Adipocyte (in vitro differentiated cells): ENCODE results near the gene ESYT2.

Experiments
- DNase-seq: peaks from one replicate; pipeline ENCODE4 v3.0.0-alpha.2; 2015; ENCODE audit warnings: low read depth
- H3K27me3 ChIP-seq: replicated peaks from 2 replicates; pipeline ENCODE4 v1.7.0; 2013; ENCODE audit warnings: mild to moderate bottlenecking, low read length, moderate library complexity; ENCODE audit not compliant: control insufficient read depth, insufficient read depth
- H3K36me3 ChIP-seq: 2 replicates; pipeline ENCODE4 v1.7.0; 2013; ENCODE audit warnings: low read length, mild to moderate bottlenecking, moderate library complexity; ENCODE audit not compliant: control insufficient read depth, insufficient read depth, severe bottlenecking
- H3K4me1 ChIP-seq: 2 replicates; pipeline ENCODE4 v1.7.0; 2013; ENCODE audit warnings: mild to moderate bottlenecking, low read length, moderate library complexity; ENCODE audit not compliant: control insufficient read depth, insufficient read depth
- H3K4me3 ChIP-seq: 2 replicates; pipeline ENCODE4 v1.7.0; 2013; ENCODE audit warnings: mild to moderate bottlenecking, low read length, moderate library complexity
- H3K9ac ChIP-seq: 2 replicates; pipeline ENCODE4 v1.7.0; 2013; ENCODE audit warnings: mild to moderate bottlenecking, low read length, moderate library complexity
- H3K9me3 ChIP-seq: 2 replicates; pipeline ENCODE4 v1.7.0; 2013; ENCODE audit warnings: mild to moderate bottlenecking, low read length, moderate library complexity; ENCODE audit not compliant: control insufficient read depth

ESYT2 gene

GRCh38 chr7:158774952-158775351, 54.4 kb downstream of the ESYT2 start:
- H3K4me1 ChIP-seq: peaks cover 3% of the 10 kb centered on the region
- no peak overlapping the region for H3K4me3 ChIP-seq
- H3K9me3 ChIP-seq: no peaks in the 10 kb centered on the region
- H3K9ac ChIP-seq: no peak overlapping the region
- H3K36me3 ChIP-seq: peaks cover 40% of the 10 kb centered on the region
- DNase-seq: peak; percentile 48
- H3K27me3 ChIP-seq: no peaks in the 10 kb centered on the region

DNA sequence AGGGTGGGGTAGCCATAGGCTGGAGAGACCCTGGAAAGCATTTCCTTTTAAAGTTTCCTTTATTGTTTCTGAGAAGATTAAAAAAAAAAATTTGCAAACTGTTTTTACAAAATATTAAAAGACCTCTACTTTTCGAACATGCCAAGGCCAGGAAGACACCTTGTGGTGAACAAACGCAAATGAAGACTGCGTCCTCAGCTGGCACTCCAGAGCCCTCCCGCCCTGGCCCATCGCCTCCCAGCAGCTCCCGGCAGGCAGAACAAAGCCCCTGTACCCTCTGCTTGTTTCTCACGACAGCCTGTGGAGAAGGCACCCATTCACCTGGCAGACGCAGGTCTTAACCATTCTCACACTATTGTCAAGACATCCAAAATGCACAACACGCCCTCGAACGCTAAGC, 56.4 kb downstream of the ESYT2 start:
- Histone ChIP-seq H3K9me3 (no peaks in the 10 kb centered on the region), H3K36me3 (peaks cover 39% of the 10 kb centered on the region), H3K27me3 (no peaks in the 10 kb centered on the region), H3K4me1 (peaks cover 3% of the 10 kb centered on the region), H3K9ac (no peak overlapping the region), H3K4me3 (no peak overlapping the region)
- no peak for DNase-seq

DNA sequence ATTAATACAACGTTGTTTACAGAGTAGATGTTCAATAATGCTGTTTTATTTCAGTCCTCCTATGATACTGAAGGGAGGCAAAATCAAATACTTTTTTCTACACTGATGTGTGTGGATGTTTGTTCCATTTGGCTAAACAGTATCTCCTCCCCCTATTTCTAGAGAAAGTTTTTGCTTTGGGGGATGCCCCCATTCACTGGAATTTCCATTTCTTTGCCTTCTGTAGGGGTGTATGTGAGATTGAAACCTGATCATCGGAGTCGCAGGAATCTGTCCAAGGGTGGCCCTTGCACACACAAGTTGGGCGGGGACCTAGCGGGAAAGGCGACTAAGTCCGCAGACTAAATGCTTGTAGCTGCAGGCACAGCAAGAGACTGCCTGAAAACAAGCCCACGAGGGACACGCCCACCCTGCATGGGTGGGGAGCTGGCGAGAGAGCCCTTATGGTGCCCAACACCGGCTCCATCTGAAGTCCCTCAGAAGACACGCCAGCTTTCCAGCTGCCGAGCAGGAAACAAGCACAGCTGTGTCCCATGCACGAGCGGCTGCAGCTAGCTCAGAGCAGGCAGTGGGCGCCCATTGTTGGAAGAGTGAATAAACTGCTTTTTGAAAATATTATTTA, 58.0 kb downstream of the ESYT2 start:
- Histone ChIP-seq H3K9ac (no peak overlapping the region), H3K4me3 (no peak overlapping the region), H3K4me1 (peaks cover 3% of the 10 kb centered on the region), H3K36me3 (peaks cover 44% of the 10 kb centered on the region), H3K9me3 (no peaks in the 10 kb centered on the region), H3K27me3 (no peaks in the 10 kb centered on the region)
- DNase-seq: no peak

GRCh38 chr7:158767707-158768106, 61.6 kb downstream of the ESYT2 start:
- Histone ChIP-seq H3K9me3 (no peaks in the 10 kb centered on the region), H3K9ac (no peak overlapping the region), H3K4me1 (no peaks in the 10 kb centered on the region), H3K27me3 (no peaks in the 10 kb centered on the region), H3K4me3 (no peak overlapping the region), H3K36me3 (peaks cover 60% of the 10 kb centered on the region)
- DNase-seq: no peak

GRCh38 chr7:158766570-158767281, 62.6 kb downstream of the ESYT2 start:
- H3K9me3 ChIP-seq: no peaks in the 10 kb centered on the region
- no peak overlapping the region for H3K9ac ChIP-seq
- DNase-seq: no peak
- no peak overlapping the region for H3K4me3 ChIP-seq
- H3K27me3 ChIP-seq: no peaks in the 10 kb centered on the region
- H3K4me1 ChIP-seq: no peaks in the 10 kb centered on the region
- H3K36me3 ChIP-seq: peaks cover 62% of the 10 kb centered on the region

DNA sequence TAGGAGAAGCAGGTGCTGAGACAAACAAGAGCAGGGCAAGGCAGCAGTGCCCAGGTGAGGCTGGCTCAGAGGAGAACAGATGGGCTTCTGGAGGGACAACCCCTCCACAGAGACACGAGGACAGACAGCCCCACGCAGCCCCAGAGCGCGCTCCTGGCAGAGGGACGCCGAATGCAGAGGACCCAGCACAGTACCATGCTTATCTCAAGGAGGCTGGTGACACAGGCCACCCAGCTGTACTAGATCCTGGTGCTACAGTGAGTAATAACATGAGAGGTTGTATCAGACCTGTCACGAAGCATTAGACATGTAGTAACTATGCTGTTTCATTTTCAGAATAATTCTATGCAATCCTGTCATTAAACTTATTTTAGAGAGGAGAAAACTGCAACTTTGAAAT, 64.3 kb downstream of the ESYT2 start:
- DNase-seq: no peak
- no peak overlapping the region for H3K9ac ChIP-seq
- no peaks in the 10 kb centered on the region for H3K9me3 ChIP-seq
- no peaks in the 10 kb centered on the region for H3K27me3 ChIP-seq
- H3K36me3 ChIP-seq: peaks cover 68% of the 10 kb centered on the region
- H3K4me3 ChIP-seq: no peak overlapping the region
- no peaks in the 10 kb centered on the region for H3K4me1 ChIP-seq

- Histone ChIP-seq H3K36me3 (peaks cover 83% of the 10 kb centered on the region), H3K4me3 (no peak overlapping the region), H3K4me1 (no peaks in the 10 kb centered on the region), H3K9me3 (no peaks in the 10 kb centered on the region), H3K9ac (no peak overlapping the region), H3K27me3 (no peaks in the 10 kb centered on the region)
- DNase-seq: no peak
These were observed 65.8 kb downstream of the ESYT2 start for GRCh38 chr7:158763454-158764033.

GRCh38 chr7:158761945-158762344, 67.4 kb downstream of the ESYT2 start:
- Histone ChIP-seq H3K9me3 (no peaks in the 10 kb centered on the region), H3K36me3 (peaks cover 90% of the 10 kb centered on the region)

DNA sequence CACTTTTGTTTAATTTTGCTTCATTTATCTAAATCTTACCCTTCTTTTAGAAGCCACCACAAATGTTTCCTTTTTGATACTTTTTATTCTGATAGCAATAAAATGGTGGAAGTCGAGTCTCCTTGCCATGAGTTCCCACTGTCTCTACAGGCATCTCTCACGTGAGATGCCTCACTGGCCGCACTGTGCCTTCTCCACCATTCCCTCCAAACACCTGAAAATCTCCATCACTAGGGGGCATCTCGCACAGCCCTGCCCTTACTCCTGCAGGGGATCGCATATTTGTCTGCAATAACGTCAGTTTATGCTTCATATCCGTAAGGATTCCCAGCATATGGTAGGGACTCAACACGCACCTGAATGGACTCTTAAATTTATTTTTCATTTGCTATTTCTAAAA, 68.4 kb downstream of the ESYT2 start:
- Histone ChIP-seq H3K4me3 (no peak overlapping the region), H3K27me3 (no peaks in the 10 kb centered on the region), H3K36me3 (peaks cover 88% of the 10 kb centered on the region), H3K9me3 (no peaks in the 10 kb centered on the region), H3K9ac (no peak overlapping the region), H3K4me1 (no peaks in the 10 kb centered on the region)
- DNase-seq: no peak

More at GRCh38 chr7:158761945-158762344, 67.4 kb downstream of the ESYT2 start:
- Histone ChIP-seq H3K4me1 (no peaks in the 10 kb centered on the region), H3K4me3 (no peak overlapping the region), H3K9ac (no peak overlapping the region), H3K27me3 (no peaks in the 10 kb centered on the region)
- no peak for DNase-seq

DNA sequence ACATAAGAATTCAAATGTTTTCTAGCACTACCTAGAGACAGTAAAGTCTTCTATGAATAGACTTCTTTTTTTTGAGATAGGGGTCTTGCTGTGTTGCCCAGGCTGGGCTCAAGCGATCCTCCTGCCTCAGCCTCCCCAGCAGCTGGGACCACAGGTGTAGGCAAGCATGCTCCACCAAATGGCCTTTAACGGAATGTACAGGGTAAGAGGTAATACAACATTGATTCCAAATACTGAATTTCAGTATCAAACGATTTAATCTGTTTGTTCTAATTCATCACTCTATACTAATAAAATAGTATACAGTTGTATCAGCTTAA, 68.9 kb downstream of the ESYT2 start:
- H3K9ac ChIP-seq: no peak overlapping the region
- peaks cover 2% of the 10 kb centered on the region for H3K4me1 ChIP-seq
- no peak for DNase-seq
- no peaks in the 10 kb centered on the region for H3K9me3 ChIP-seq
- no peaks in the 10 kb centered on the region for H3K27me3 ChIP-seq
- H3K36me3 ChIP-seq: peaks cover 84% of the 10 kb centered on the region
- H3K4me3 ChIP-seq: no peak overlapping the region

DNA sequence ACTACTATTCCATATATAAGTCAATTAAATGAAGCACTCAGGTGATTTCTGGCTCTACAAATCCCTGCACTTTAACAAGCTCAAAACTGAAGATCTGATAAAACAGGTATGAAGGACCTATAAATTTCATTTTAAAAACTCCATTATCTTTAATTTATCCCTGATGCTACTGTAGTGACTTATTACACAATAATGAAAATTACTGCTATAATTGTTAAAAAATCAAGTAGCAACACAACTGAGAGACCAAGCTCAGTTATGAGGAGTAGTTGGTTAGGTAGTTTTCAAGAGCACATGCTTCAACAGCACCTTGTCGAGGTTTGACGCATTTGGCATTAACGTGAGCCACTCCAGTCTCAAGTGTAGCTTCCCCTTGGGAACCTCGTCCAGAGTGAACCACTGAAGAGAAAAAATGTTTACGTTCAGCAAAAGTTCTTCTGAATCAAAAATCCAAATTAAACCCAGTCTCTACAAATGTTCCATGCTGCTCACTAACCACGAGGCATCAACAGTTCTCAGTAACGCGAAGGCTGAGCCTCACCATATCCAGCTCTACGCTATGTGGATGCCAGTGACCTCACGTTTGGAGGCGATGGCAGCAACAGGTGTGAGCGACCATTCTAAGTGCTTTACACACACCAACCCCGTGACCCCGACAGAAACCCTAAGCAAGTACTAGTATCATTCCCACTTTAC, 69.4 kb downstream of the ESYT2 start:
- Histone ChIP-seq H3K4me1 (peaks cover 7% of the 10 kb centered on the region), H3K9me3 (no peaks in the 10 kb centered on the region), H3K36me3 (peaks cover 79% of the 10 kb centered on the region), H3K4me3 (no peak overlapping the region), H3K9ac (no peak overlapping the region), H3K27me3 (no peaks in the 10 kb centered on the region)
- no peak for DNase-seq
